ENCODE measurements around the gene RNF217. TPM values are rescaled to one million over a fixed set of nuclear protein-coding genes. Genes with fewer than 3 reads are reported as not detected.

Gene RNF217
- total RNA-seq, 1 donor from 2014 or later: 5.9 TPM

GRCh38 chr6:125004198-125004597 lies 42.0 kb downstream of the RNF217 start:
- peaks cover 14% of the 10 kb centered on the region for H3K4me1 Mint-ChIP-seq (ENCODE audit: low read depth, unreplicated experiment)
- no peaks in the 10 kb centered on the region for H3K36me3 Mint-ChIP-seq (ENCODE audit: unreplicated experiment)
- H3K9me3 Mint-ChIP-seq (ENCODE audit: unreplicated experiment): no peaks in the 10 kb centered on the region
- TF ChIP-seq CTCF (IDR thresholded peaks at IDR 0.05; ENCODE audit: partially characterized antibody, unreplicated experiment): no peak
- H3K27me3 Mint-ChIP-seq (ENCODE audit: unreplicated experiment): no peaks in the 10 kb centered on the region
- no peak overlapping the region for H3K27ac Mint-ChIP-seq (ENCODE audit: unreplicated experiment)
- H3K4me3 Mint-ChIP-seq (ENCODE audit: unreplicated experiment): no peak overlapping the region
- no peak for DNase-seq

- no peak for TF ChIP-seq CTCF (IDR thresholded peaks at IDR 0.05; ENCODE audit: partially characterized antibody, unreplicated experiment)
- H3K27me3 Mint-ChIP-seq (ENCODE audit: unreplicated experiment): peaks cover 2% of the 10 kb centered on the region
- H3K36me3 Mint-ChIP-seq (ENCODE audit: unreplicated experiment): no peaks in the 10 kb centered on the region
- no peak overlapping the region for H3K27ac Mint-ChIP-seq (ENCODE audit: unreplicated experiment)
- no peaks in the 10 kb centered on the region for H3K9me3 Mint-ChIP-seq (ENCODE audit: unreplicated experiment)
- H3K4me3 Mint-ChIP-seq (ENCODE audit: unreplicated experiment): no peak overlapping the region
- DNase-seq: no peak
- H3K4me1 Mint-ChIP-seq (ENCODE audit: low read depth, unreplicated experiment): peaks cover 14% of the 10 kb centered on the region
Observed at GRCh38 chr6:125004797-125005595, 42.8 kb downstream of the RNF217 start.

GRCh38 chr6:125008261-125008703 lies 46.0 kb downstream of the RNF217 start:
- TF ChIP-seq CTCF (IDR thresholded peaks at IDR 0.05; ENCODE audit: partially characterized antibody, unreplicated experiment): no peak
- Mint-ChIP-seq H3K27ac (ENCODE audit: unreplicated experiment) (no peak overlapping the region), H3K4me1 (ENCODE audit: low read depth, unreplicated experiment) (no peaks in the 10 kb centered on the region), H3K36me3 (ENCODE audit: unreplicated experiment) (no peaks in the 10 kb centered on the region), H3K9me3 (ENCODE audit: unreplicated experiment) (no peaks in the 10 kb centered on the region), H3K27me3 (ENCODE audit: unreplicated experiment) (peaks cover 2% of the 10 kb centered on the region), H3K4me3 (ENCODE audit: unreplicated experiment) (no peak overlapping the region)
- no peak for DNase-seq

- peaks cover under 1% of the 10 kb centered on the region for H3K4me1 Mint-ChIP-seq (ENCODE audit: low read depth, unreplicated experiment)
Observed at GRCh38 chr6:125008957-125009356, 46.7 kb downstream of the RNF217 start.

More at GRCh38 chr6:125008957-125009356, 46.7 kb downstream of the RNF217 start:
- Mint-ChIP-seq H3K27me3 (ENCODE audit: unreplicated experiment) (peaks cover 2% of the 10 kb centered on the region), H3K9me3 (ENCODE audit: unreplicated experiment) (no peaks in the 10 kb centered on the region), H3K27ac (ENCODE audit: unreplicated experiment) (no peak overlapping the region), H3K4me3 (ENCODE audit: unreplicated experiment) (no peak overlapping the region), H3K36me3 (ENCODE audit: unreplicated experiment) (no peaks in the 10 kb centered on the region)
- no peak for TF ChIP-seq CTCF (IDR thresholded peaks at IDR 0.05; ENCODE audit: partially characterized antibody, unreplicated experiment)
- DNase-seq: no peak
